H9 (cell line): ENCODE data around the gene MCCC1. TPM values are rescaled to one million over a fixed set of nuclear protein-coding genes. Genes with fewer than 3 reads are reported as not detected.
A peak's percentile ranks its signal among the peaks of the same experiment; 100 is the strongest.

Experiments
- DNase-seq: peaks from one replicate; pipeline ENCODE4 v3.0.0-alpha.2; 2017
- H2AFZ ChIP-seq: one replicate; pipeline ENCODE4 v1.6.1; 2013; ENCODE audit warnings: mild to moderate bottlenecking, low read length, control low read depth, moderate library complexity
- H2AK5ac ChIP-seq: 2 replicates; pipeline ENCODE4 v1.6.1; 2013; ENCODE audit warnings: low read length, control low read depth, mixed read lengths; ENCODE audit not compliant: insufficient read length
- H2BK120ac ChIP-seq: one replicate; pipeline ENCODE4 v1.6.1; 2013; ENCODE audit warnings: low read depth, mild to moderate bottlenecking, low read length, control low read depth, inconsistent platforms; ENCODE audit not compliant: poor library complexity, severe bottlenecking
- H2BK12ac ChIP-seq: 2 replicates; pipeline ENCODE4 v1.6.1; 2013; ENCODE audit warnings: low read length, control low read depth, mixed read lengths, low read depth; ENCODE audit not compliant: insufficient read length
- H2BK15ac ChIP-seq: 2 replicates; pipeline ENCODE4 v1.6.1; 2013; ENCODE audit warnings: low read depth, low read length, control low read depth
- H2BK20ac ChIP-seq: one replicate; pipeline ENCODE4 v1.6.1; 2013; ENCODE audit warnings: low read depth, mild to moderate bottlenecking, low read length, control low read depth, inconsistent platforms; ENCODE audit not compliant: poor library complexity, severe bottlenecking
- H2BK5ac ChIP-seq: 2 replicates; pipeline ENCODE4 v1.6.1; 2013; ENCODE audit warnings: low read length, control low read depth, mixed read lengths; ENCODE audit not compliant: insufficient read length
- H3K14ac ChIP-seq: 2 replicates; pipeline ENCODE4 v1.6.1; 2013; ENCODE audit warnings: low read length, control low read depth; ENCODE audit not compliant: insufficient read depth
- H3K18ac ChIP-seq: 2 replicates; pipeline ENCODE4 v1.6.1; 2013; ENCODE audit warnings: low read depth, mild to moderate bottlenecking, mixed read lengths, low read length, control low read depth; ENCODE audit not compliant: insufficient read length
- H3K23ac ChIP-seq: 2 replicates; pipeline ENCODE4 v1.6.1; 2013; ENCODE audit warnings: low read length, control low read depth, mixed read lengths, low read depth; ENCODE audit not compliant: insufficient read length
- H3K23me2 ChIP-seq: 2 replicates; pipeline ENCODE4 v1.6.1; 2013; ENCODE audit warnings: low read depth, mild to moderate bottlenecking, mixed read lengths, low read length, control low read depth; ENCODE audit not compliant: insufficient read length, poor library complexity, severe bottlenecking
- H3K27ac ChIP-seq: 2 replicates; pipeline ENCODE4 v1.5.1; 2013; ENCODE audit warnings: low read length, control low read depth, mixed read lengths, low read depth; ENCODE audit not compliant: insufficient read length
- H3K27me3 ChIP-seq: 2 replicates; pipeline ENCODE4 v1.6.1; 2013; ENCODE audit warnings: low read length, control low read depth, inconsistent platforms; ENCODE audit not compliant: insufficient read depth
- H3K4ac ChIP-seq: 2 replicates; pipeline ENCODE4 v1.6.1; 2013; ENCODE audit warnings: low read depth, mild to moderate bottlenecking, control low read depth, inconsistent platforms, low read length, moderate library complexity
- H3K4me1 ChIP-seq: 2 replicates; pipeline ENCODE4 v1.6.1; 2013; ENCODE audit warnings: low read length, control low read depth, inconsistent platforms; ENCODE audit not compliant: insufficient read depth
- H3K4me2 ChIP-seq: 2 replicates; pipeline ENCODE4 v1.6.1; 2013; ENCODE audit warnings: low read length, control low read depth, mixed read lengths; ENCODE audit not compliant: insufficient read length, insufficient read depth
- H3K56ac ChIP-seq: 2 replicates; pipeline ENCODE4 v1.6.1; 2013; ENCODE audit warnings: low read depth, mild to moderate bottlenecking, mixed read lengths, low read length, control low read depth; ENCODE audit not compliant: insufficient read length
- H3K79me1 ChIP-seq: 2 replicates; pipeline ENCODE4 v1.6.1; 2013; ENCODE audit warnings: low read depth, mild to moderate bottlenecking, moderate library complexity, low read length, control low read depth, inconsistent platforms; ENCODE audit not compliant: insufficient read depth, poor library complexity, severe bottlenecking
- H3K79me2 ChIP-seq: 2 replicates; pipeline ENCODE4 v1.6.1; 2013; ENCODE audit warnings: low read length, control low read depth, inconsistent platforms; ENCODE audit not compliant: insufficient read depth
- H3K9ac ChIP-seq: 2 replicates; pipeline ENCODE4 v1.6.1; 2013; ENCODE audit warnings: low read length, control low read depth, mixed read lengths; ENCODE audit not compliant: insufficient read length; ENCODE audit errors: extremely low read depth
- H3K9me3 ChIP-seq: one replicate; pipeline ENCODE4 v1.6.1; 2013; ENCODE audit warnings: low read depth, low read length, inconsistent platforms; ENCODE audit not compliant: control insufficient read depth
- H3T11ph ChIP-seq: one replicate; pipeline ENCODE4 v1.6.1; 2013; ENCODE audit warnings: mild to moderate bottlenecking, low read length, control low read depth, inconsistent platforms
- H4K20me1 ChIP-seq: one replicate; pipeline ENCODE4 v1.6.1; 2013; ENCODE audit not compliant: control insufficient read depth, insufficient read length, insufficient read depth
- H4K5ac ChIP-seq: 2 replicates; pipeline ENCODE4 v1.6.1; 2013; ENCODE audit warnings: low read depth, mild to moderate bottlenecking, mixed read lengths, low read length, control low read depth; ENCODE audit not compliant: insufficient read length
- H4K8ac ChIP-seq: replicated peaks from 2 replicates; pipeline ENCODE4 v1.6.1; 2013; ENCODE audit warnings: low read length, control low read depth, mixed read lengths, low read depth; ENCODE audit not compliant: insufficient read length
- H4K91ac ChIP-seq: 2 replicates; pipeline ENCODE4 v1.6.1; 2013; ENCODE audit warnings: low read depth, mild to moderate bottlenecking, moderate library complexity, mixed read lengths, low read length, control low read depth; ENCODE audit not compliant: insufficient read length
- H3K27ac Mint-ChIP-seq, 3 experiments: 2 replicates in 2 of 3; 3 replicates in 1 of 3; pipeline ENCODE4 v1.8.0; 2020 to 2021; ENCODE audit warnings: mixed read lengths in 3 of 3, mild to moderate bottlenecking in 1 of 3, moderate library complexity in 1 of 3
- H3K27me3 Mint-ChIP-seq: 2 replicates; pipeline ENCODE4 v1.8.0; 2021; ENCODE audit warnings: low read depth, mild to moderate bottlenecking, moderate library complexity, mixed read lengths
- H3K36me3 Mint-ChIP-seq, 3 experiments: 2 replicates in 2 of 3; 3 replicates in 1 of 3; pipeline ENCODE4 v1.8.0; 2020 to 2021; ENCODE audit warnings: low read depth in 3 of 3, mixed read lengths in 3 of 3; ENCODE audit not compliant: insufficient read depth in 1 of 3
- H3K4me1 Mint-ChIP-seq, 2 experiments: 2 replicates each; pipeline ENCODE4 v1.8.0; 2020; ENCODE audit warnings: mixed read lengths in 2 of 2
- H3K4me3 Mint-ChIP-seq, 2 experiments: 2 replicates in 1 of 2; 3 replicates in 1 of 2; pipeline ENCODE4 v1.8.0; 2020 to 2021; ENCODE audit warnings: mild to moderate bottlenecking in 2 of 2, mixed read lengths in 2 of 2, moderate library complexity in 1 of 2
- H3K9me3 Mint-ChIP-seq, 2 experiments: 2 replicates in 1 of 2; 3 replicates in 1 of 2; pipeline ENCODE4 v1.8.0; 2020; ENCODE audit warnings: mild to moderate bottlenecking in 2 of 2, mixed read lengths in 2 of 2, moderate library complexity in 1 of 2
- whole genome bisulfite sequencing: extraction: QIAGEN DNeasy Blood & Tissue Kit; methylation state at CpG from one replicate; pipeline ENCODE4 v1.1.7; 2013; ENCODE audit warnings: missing lambda C conversion rate, low lambda C conversion rate, mixed read lengths; ENCODE audit not compliant: insufficient read length; ENCODE audit errors: extremely low coverage; 5-methylcytosine and 5-hydroxymethylcytosine counted together
- total RNA-seq: library from RNA; stranded (reverse); gene quantifications from 2 replicates; pipeline ENCODE4 v1.2.1, GENCODE V29; 2021
- TF ChIP-seq, protein P1 (sequence below): fragments of 200-600 bp; sonication (generic); conservative IDR thresholded peaks from 3 replicates; pipeline ENCODE4 v1.8.0; 2021; ENCODE audit warnings: antibody characterized with exemption, mild to moderate bottlenecking

Gene MCCC1
- total RNA-seq, 1 experiment from 2014 or later = 18.3 TPM

GRCh38 chr3:183061391-183062172, 37.7 kb downstream of the MCCC1 start:
- Histone ChIP-seq H4K91ac (no peak overlapping the region), H3K27ac (no peak overlapping the region), H3K4ac (no peak overlapping the region), H3K14ac (no peak overlapping the region), H2AK5ac (no peak overlapping the region), H3K9me3 (no peaks in the 10 kb centered on the region), H3K79me2 (no peaks in the 10 kb centered on the region), H2BK5ac (no peak overlapping the region), H3K9ac (no peak overlapping the region), H4K5ac (no peak overlapping the region), H2AFZ (no peak overlapping the region), H4K20me1 (no peaks in the 10 kb centered on the region), H3K4me1 (no peaks in the 10 kb centered on the region), H2BK120ac (no peak overlapping the region), H3K79me1 (no peaks in the 10 kb centered on the region), H2BK20ac (no peak overlapping the region), H4K8ac (no peak overlapping the region), H2BK15ac (no peak overlapping the region), H3K23ac (no peak overlapping the region), H3K27me3 (no peaks in the 10 kb centered on the region), H3K18ac (no peak overlapping the region), H3K56ac (no peak overlapping the region), H3K23me2 (no peaks in the 10 kb centered on the region), H3K4me2 (no peak overlapping the region), H3T11ph (no peak overlapping the region), H2BK12ac (no peak overlapping the region)
- H3K4me3 Mint-ChIP-seq = no peak overlapping the region
- H3K27ac Mint-ChIP-seq = peak overlapping the region in 2 of 3 experiments; percentile 27 to 67; a peak in 1 of 7 replicates
- no CpG with 5 or more reads among the region's 6 CpGs for WGBS
- peaks cover 4% of the 10 kb centered on the region in 2 experiments; a peak in 2 of 4 replicates for H3K4me1 Mint-ChIP-seq
- H3K36me3 Mint-ChIP-seq = peaks cover 7 to 19% (median 19%) of the 10 kb centered on the region in 3 experiments
- no peaks in the 10 kb centered on the region for H3K27me3 Mint-ChIP-seq
- TF ChIP-seq, protein P1, sequence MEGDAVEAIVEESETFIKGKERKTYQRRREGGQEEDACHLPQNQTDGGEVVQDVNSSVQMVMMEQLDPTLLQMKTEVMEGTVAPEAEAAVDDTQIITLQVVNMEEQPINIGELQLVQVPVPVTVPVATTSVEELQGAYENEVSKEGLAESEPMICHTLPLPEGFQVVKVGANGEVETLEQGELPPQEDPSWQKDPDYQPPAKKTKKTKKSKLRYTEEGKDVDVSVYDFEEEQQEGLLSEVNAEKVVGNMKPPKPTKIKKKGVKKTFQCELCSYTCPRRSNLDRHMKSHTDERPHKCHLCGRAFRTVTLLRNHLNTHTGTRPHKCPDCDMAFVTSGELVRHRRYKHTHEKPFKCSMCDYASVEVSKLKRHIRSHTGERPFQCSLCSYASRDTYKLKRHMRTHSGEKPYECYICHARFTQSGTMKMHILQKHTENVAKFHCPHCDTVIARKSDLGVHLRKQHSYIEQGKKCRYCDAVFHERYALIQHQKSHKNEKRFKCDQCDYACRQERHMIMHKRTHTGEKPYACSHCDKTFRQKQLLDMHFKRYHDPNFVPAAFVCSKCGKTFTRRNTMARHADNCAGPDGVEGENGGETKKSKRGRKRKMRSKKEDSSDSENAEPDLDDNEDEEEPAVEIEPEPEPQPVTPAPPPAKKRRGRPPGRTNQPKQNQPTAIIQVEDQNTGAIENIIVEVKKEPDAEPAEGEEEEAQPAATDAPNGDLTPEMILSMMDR = no peak
- DNase-seq = no peak
- no peaks in the 10 kb centered on the region for H3K9me3 Mint-ChIP-seq
